Measurements from ENCODE around the gene SERPINI1. TPM values are rescaled to one million over a fixed set of nuclear protein-coding genes. Genes with fewer than 3 reads are reported as not detected.
A peak's percentile ranks its signal among the peaks of the same experiment; 100 is the strongest.

Gene SERPINI1
- total RNA-seq, 1 experiment from 2014 or later = 8.0 TPM

GRCh38 chr3:167709690-167710089 lies 25.8 kb upstream of the SERPINI1 start:
- intact Hi-C loops (cut with micrococcal nuclease; ENCODE audit: unreplicated experiment) (no loop called here), in situ Hi-C loops (cut with HindIII; ENCODE audit: low pct_unique_long_range_greater_than_20kb, low sequenced_read_pairs) (no loop called here)
- ChIA-PET POLR2A (no interaction called here), CTCF (no interaction called here)
- no TSS peak for BruUV-seq (replicated peaks)
- H3K27ac ChIP-seq (ENCODE audit: low read length) = no peak overlapping the region
- 0 out of 2 replicates have a peak, but pooled peaks have one; percentile 48 for ATAC-seq
- no peaks in the 10 kb centered on the region for H3K4me1 ChIP-seq (ENCODE audit: control insufficient read depth, insufficient read depth, low read length)
- H3K9me3 ChIP-seq (ENCODE audit: control insufficient read depth, insufficient read depth, low read depth, low read length) = no peaks in the 10 kb centered on the region
- no peak for TF ChIP-seq TCF7L2 (IDR thresholded peaks at IDR 0.05; ENCODE audit: low read depth, low read length)
- TF ChIP-seq SIN3A (IDR thresholded peaks at IDR 0.05; ENCODE audit: borderline replicate concordance, insufficient read depth, low read depth, low read length) = no peak
- no peak for TF ChIP-seq POLR2AphosphoS5 (IDR thresholded peaks at IDR 0.05; ENCODE audit: low read depth, low read length)
- no peak for TF ChIP-seq CTCF (IDR thresholded peaks at IDR 0.05)
- no peak for TF ChIP-seq REST (IDR thresholded peaks at IDR 0.05; ENCODE audit: insufficient read depth in 1 of 2, low read depth in 2 of 2, low read length in 1 of 2)
- H3K36me3 ChIP-seq (ENCODE audit: control insufficient read depth, insufficient read depth, low read length) = peaks cover 11% of the 10 kb centered on the region
- H3K27me3 ChIP-seq (ENCODE audit: control insufficient read depth, insufficient read depth, low read length) = no peaks in the 10 kb centered on the region
- DNase-seq (ENCODE audit: low read depth, low spot score) = no peak
- H3K4me3 ChIP-seq (ENCODE audit: low read depth in 2 of 2, low read length in 2 of 2) = no peak overlapping the region

GRCh38 chr3:167710552-167710951 lies 25.0 kb upstream of the SERPINI1 start:
- Histone ChIP-seq H3K9me3 (ENCODE audit: control insufficient read depth, insufficient read depth, low read depth, low read length) (no peaks in the 10 kb centered on the region), H3K4me3 (ENCODE audit: low read depth in 2 of 2, low read length in 2 of 2) (no peak overlapping the region), H3K27ac (ENCODE audit: low read length) (no peak overlapping the region), H3K36me3 (ENCODE audit: control insufficient read depth, insufficient read depth, low read length) (peaks cover 6% of the 10 kb centered on the region), H3K27me3 (ENCODE audit: control insufficient read depth, insufficient read depth, low read length) (no peaks in the 10 kb centered on the region), H3K4me1 (ENCODE audit: control insufficient read depth, insufficient read depth, low read length) (no peaks in the 10 kb centered on the region)
- POLR2A ChIA-PET = no interaction called here
- in situ Hi-C loops (cut with HindIII; ENCODE audit: low pct_unique_long_range_greater_than_20kb, low sequenced_read_pairs) (no loop called here), intact Hi-C loops (cut with micrococcal nuclease; ENCODE audit: unreplicated experiment) (no loop called here)
- BruUV-seq (replicated peaks) = no TSS peak
- CTCF ChIA-PET = no interaction called here
- DNase-seq (ENCODE audit: low read depth, low spot score) (no peak), ATAC-seq (no peak)
- no peak for TF ChIP-seq POLR2AphosphoS5 (IDR thresholded peaks at IDR 0.05; ENCODE audit: low read depth, low read length)
- TF ChIP-seq REST (IDR thresholded peaks at IDR 0.05; ENCODE audit: insufficient read depth in 1 of 2, low read depth in 2 of 2, low read length in 1 of 2) = no peak
- TF ChIP-seq SIN3A (IDR thresholded peaks at IDR 0.05; ENCODE audit: borderline replicate concordance, insufficient read depth, low read depth, low read length) = no peak
- TF ChIP-seq CTCF (IDR thresholded peaks at IDR 0.05) = no peak
- TF ChIP-seq TCF7L2 (IDR thresholded peaks at IDR 0.05; ENCODE audit: low read depth, low read length) = no peak
